DMS114 treated with DMSO at 0.1 percent for 48 hours (cell line): ENCODE measurements around the gene CCDC187.

Experiments
- DNase-seq: peaks from one replicate; lab custom pipeline; 2025; ENCODE audit not compliant: unreplicated experiment; lab: John Stamatoyannopoulos, UW

The CCDC187 gene

GRCh38 chr9:136211006-136211405, 92.9 kb downstream of the CCDC187 start:
- DNase-seq: no peak

GRCh38 chr9:136210276-136210675, 93.6 kb downstream of the CCDC187 start:
- DNase-seq: no peak

GRCh38 chr9:136209786-136210185, 94.1 kb downstream of the CCDC187 start:
- no peak for DNase-seq

- DNase-seq: no peak
Observed at GRCh38 chr9:136209232-136209631, 94.7 kb downstream of the CCDC187 start.

GRCh38 chr9:136208675-136209074, 95.2 kb downstream of the CCDC187 start:
- DNase-seq: no peak

GRCh38 chr9:136207616-136208015, 96.3 kb downstream of the CCDC187 start:
- no peak for DNase-seq

- no peak for DNase-seq
Observed at GRCh38 chr9:136206602-136207275, 97.2 kb downstream of the CCDC187 start.

- no peak for DNase-seq
Observed at GRCh38 chr9:136205707-136205992, 98.2 kb downstream of the CCDC187 start.

GRCh38 chr9:136204838-136205706, 98.8 kb downstream of the CCDC187 start, which contains the start of gene LHX3:
Gene LHX3 (minus strand): TSS chr9:136205128. CDS start chr9:136205012, 116 bp downstream.
- DNase-seq: no peak

- no peak for DNase-seq
Observed at GRCh38 chr9:136204145-136204805, 99.6 kb downstream of the CCDC187 start.

- DNase-seq: no peak
Observed at GRCh38 chr9:136203408-136204144, 100.3 kb downstream of the CCDC187 start.

GRCh38 chr9:136202454-136203407, 101.2 kb downstream of the CCDC187 start:
- no peak for DNase-seq

- DNase-seq: no peak
Observed at GRCh38 chr9:136201609-136202453, 102.1 kb downstream of the CCDC187 start.

- no peak for DNase-seq
Observed at GRCh38 chr9:136201174-136201573, 102.7 kb downstream of the CCDC187 start.

GRCh38 chr9:136200424-136200823, 103.5 kb downstream of the CCDC187 start:
- DNase-seq: no peak
